DMS79 treated with DMSO at 0.1 percent for 48 hours (cell line): ENCODE measurements around the gene C16orf96.

Source experiments
- DNase-seq: peaks from one replicate; lab custom pipeline; 2025; lab: John Stamatoyannopoulos, UW

C16orf96 gene

GRCh38 chr16:4525634-4526277 is 30.4 kb upstream of the C16orf96 start:
- peak; percentile 27 for DNase-seq

DNA sequence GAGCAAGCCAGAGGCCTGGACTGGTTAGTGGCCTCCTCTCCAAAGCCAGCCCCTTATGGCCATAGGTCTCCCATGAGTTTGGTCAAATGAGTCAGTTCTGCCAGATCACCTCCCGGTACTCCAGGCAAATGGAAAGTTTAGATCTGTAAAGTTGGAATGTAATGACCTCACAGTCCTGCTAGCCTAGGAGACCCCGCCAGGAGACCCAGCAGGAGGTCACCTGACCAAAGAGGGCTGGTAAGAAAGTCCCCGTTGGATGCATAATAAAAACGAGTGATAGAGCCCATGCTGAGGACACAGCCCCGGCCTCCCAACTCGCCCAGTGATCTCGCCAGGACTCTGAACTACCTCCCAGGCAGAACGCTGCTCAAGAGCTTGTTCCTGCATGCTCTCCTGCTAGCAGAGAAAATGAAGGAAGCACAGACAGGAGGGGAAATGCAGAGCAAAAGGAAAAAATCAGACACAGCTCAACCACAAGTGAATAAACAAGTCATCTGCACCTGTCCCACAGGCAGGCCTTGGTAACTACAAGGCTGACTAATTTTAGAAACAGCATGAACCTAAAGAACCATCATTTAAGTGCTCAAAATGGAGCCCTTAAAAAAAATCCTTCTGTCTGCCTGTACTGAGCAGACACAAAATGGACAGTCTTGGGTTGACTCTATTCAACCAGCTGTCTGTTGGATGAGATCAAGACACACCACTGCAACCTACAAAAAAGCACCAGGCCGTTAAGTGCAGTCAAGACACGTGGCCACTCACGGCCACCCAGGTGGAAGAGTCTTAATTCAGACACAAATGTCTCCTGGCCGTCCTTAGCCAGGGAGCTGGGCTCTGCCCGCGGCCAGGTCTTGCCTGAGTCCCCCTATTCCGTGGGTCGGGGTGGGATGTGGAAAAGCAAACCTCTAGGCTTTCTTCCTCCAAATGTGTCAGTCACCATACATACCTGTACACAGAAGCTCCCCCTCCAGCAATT is 26.8 kb upstream of the C16orf96 start:
- DNase-seq, result peak; percentile 57

DNA sequence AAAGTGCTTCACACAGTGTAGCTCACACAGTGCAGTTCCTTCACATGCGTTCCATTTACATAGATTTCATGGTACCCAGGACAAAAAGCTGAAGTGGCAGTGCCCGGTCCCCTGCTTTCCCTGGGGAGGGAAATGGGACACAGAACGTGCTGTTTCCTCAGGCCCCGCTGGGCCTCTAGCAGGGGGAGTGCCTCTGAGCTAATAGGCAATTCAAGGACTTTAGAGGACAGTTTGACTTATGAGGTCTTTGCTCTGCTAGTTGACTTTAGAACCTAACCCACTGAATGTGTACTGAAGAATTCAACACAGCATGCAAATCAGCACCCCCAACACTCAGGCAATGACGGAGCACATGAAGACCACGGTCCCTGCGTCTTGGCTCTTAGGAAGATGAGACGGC is 24.3 kb upstream of the C16orf96 start:
- no peak for DNase-seq

GRCh38 chr16:4532238-4532637 is 23.9 kb upstream of the C16orf96 start:
- DNase-seq, result no peak

- no peak for DNase-seq
These were observed 22.6 kb upstream of the C16orf96 start for GRCh38 chr16:4533490-4533889.

- DNase-seq, result no peak
These were observed 21.9 kb upstream of the C16orf96 start for GRCh38 chr16:4534151-4534790.

DNA sequence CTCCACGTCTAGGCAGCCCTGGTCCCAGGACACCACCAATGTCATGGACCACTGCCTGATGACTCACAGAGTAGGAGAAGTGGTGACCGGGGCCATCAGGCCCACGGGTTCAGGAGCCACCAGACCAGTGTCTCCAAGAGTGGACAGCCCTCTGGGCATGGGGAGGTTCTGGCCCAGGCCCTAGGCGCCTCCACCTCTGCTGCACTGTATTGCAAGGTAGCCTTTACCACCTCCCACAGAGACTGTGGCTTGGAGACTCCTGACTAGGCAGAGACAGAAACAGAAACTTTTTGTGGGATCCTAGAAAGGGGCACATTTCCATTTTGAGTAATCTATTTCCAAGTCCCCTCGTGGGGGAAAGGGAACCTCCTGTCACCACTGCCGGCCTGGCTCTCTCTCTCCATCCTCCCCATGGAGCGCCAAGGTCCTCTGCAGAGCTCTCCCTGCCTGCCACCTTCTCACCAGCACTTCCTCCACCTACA is 20.5 kb upstream of the C16orf96 start:
- DNase-seq, result no peak

DNA sequence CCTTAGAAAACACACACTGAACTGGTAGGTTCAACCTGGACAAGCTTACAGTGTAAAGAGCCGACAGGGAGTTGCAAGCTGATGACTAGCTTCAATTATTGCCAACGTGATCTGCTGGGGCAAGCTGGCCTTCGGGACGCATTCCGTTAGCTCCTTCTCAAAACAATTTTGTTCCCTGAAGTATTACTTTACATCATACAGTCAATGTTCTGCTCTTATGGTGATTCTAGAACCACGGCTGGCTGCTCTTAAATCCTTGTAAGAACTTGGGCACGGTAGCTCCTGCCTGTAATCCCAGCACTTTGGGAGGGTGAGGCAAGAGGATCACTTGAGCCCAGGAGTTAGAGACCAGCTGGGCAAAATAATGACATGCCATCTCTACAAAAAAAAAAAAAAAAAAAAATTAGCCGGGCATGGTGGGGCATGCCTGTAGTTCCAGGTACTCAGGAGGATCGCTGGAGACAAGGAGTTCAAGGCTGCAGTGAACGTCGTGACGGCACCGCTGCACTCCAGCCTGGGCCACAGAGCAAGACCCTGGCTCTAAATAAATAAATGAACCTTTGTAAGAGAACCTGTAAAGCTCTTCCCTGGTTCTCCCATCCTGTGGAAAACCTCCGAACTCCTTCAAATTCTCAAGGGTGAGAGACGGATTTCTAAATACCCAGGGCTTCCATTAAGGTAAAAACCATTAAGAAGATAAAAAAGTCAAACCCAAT is 19.6 kb upstream of the C16orf96 start:
- DNase-seq, result no peak

DNA sequence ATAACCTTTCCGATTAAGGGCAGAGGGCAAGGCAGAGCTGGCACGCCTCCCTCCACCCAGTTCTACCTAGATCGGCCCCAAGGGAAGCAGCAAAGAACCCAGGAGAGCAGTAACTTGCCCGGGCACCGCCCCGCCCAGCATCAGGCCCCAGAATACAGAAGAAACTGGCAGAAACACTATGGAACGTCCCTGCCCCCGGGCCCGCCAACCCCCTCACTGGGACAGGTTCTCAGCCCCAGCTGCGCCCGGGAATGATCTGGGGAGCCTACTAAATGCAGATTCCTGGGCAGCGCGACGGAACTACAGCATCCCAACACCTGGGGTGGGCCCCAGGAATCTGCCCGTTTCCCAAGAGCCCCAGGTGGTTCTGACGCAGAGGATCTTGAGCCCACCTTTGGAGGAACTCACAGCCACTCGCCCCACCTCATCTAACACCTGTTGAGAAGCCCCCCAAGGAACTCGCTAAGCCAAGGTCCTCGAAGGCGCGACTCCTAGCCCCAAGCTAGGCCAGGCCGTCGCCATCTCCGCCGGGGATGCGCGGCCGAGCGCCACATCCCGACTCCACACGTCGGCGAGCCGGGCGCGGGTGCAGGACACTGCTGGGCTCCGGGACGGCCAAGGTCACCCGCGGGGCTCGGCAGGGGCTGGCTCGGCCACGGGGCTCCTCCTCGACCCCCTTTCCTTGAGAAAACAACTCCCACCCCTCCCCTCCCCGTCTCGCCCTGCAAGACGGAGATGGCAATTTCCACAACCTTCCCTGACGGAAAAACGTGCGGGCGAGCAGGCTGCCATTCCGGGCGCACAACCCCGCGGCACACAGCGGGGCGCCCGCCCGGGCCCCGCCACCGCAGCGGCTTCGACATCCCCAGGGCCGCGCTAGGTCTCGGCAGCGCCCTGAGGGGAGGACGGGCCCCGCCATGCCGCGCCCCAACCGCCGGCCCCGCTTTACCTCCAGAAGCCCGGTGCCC is 18.5 kb upstream of the C16orf96 start:
- DNase-seq, result no peak

DNA sequence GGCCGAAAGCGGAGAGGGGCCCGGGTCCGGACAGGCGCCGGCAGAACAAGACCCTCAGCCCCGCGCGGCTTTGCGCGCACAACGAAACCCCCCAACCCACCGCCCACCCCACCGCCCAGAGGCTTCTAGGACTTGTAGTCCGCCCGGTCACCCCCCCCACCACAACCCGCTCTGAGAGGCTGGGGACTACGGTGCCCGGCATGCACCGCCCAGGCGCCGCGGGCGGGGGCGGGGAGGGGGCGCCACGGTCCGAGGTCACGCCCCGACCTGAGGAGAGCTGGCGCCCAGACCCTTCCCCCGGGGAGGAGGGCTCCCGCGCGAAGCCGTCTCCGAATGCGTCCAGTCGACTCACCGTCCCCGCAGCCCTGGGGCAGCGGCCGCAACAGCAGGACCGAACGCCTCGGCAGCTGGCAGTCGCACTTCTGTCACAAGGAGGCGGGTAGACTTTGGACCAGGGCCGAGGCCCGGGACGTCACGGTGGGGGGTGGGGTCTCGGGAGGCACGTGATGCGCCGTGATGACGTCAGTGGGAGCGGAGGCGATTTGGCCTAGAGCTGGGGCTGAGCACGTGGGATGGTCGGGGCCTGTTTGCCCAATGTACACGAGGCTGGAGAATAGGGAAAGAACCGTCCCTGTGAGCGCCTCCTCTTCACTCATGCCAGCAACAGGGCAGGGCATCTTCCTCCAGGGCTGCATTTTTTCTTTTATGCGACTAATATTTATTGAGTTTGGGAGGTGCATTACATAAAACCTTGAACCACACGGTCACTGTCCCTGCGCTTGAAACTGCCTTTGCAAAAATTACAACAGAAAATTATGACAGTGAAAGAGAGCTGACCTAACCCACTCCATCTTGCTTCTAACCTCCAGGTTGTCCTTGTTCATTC is 17.5 kb upstream of the C16orf96 start, which contains the start of gene CDIP1:
Gene CDIP1, minus strand, starts transcription at position 424 of the 886 bp plus-strand sequence. CDS start 24,643 bp downstream, outside the sequence.
- DNase-seq, result peak; percentile 78

DNA sequence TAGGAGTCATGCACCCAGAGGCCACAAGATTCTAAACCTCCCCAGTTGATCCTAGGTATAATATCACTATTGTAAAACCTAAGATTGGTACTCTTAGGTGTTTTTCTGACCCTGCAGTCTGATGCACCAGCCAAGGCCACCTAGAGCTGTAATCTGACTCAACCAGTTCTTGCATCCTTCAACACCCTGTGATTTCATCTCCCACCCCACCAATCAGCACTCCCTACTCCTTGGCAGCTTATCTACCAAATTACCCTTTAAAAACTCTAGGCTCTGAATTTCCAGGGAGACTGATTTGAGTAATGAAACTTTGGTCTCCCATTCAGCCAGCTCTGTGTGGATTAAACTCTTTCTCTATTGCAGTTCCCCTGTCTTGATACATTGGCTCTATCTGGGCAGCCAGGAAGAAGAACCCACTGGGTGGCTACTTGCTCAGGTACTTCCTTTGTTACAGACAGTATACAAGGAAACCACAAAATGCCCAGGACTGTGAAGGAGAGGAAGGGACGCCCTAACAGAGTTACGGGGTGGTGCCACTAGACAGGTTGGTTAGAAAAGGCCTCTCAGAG is 16.3 kb upstream of the C16orf96 start:
- no peak for DNase-seq

- DNase-seq, result no peak
These were observed 11.7 kb upstream of the C16orf96 start for GRCh38 chr16:4544473-4544872.

DNA sequence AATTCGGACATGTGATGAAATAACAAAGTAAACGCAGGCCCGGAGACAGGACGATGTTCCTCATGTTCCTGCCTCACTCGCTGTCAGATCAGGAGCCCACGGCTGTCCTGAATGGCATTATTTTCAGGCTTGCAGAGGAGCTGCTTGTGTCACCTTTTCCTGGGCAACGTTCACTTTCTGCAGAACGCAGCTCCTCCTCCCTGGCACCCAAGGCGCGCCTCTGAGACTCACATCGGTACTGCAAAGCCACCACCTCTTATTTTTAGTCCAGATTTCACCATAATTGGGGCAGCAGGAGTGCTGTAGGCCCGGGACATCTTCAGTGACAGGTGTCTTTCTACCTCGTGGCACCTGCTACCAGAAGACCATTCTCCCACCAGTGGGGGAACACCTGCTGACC is 8.0 kb upstream of the C16orf96 start:
- no peak for DNase-seq

DNA sequence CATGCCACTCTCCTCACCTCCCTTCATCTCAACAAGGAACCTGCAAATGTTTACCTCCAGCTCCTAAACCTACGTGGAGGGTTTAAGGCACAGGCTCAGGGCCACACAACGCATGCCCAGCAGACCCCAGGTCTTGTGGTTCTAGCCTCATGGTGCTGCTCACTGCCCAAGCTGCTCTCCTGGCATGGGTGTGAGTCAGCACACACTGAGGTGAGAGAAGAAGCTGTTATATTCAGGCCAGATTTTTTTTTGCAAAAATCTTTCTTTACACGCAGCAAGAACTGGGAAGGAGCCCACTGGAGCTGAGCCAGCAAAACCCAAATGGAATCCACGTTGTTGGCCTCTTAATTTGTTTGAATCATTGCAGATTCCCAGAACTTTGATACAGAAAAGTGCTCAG is 5.5 kb upstream of the C16orf96 start:
- no peak for DNase-seq

GRCh38 chr16:4552541-4552940 is 3.6 kb upstream of the C16orf96 start:
- no peak for DNase-seq

- DNase-seq, result no peak
These were observed 440 bp downstream of the C16orf96 start for GRCh38 chr16:4556580-4556979.

GRCh38 chr16:4557973-4558372 is 1.8 kb downstream of the C16orf96 start:
- DNase-seq, result no peak

DNA sequence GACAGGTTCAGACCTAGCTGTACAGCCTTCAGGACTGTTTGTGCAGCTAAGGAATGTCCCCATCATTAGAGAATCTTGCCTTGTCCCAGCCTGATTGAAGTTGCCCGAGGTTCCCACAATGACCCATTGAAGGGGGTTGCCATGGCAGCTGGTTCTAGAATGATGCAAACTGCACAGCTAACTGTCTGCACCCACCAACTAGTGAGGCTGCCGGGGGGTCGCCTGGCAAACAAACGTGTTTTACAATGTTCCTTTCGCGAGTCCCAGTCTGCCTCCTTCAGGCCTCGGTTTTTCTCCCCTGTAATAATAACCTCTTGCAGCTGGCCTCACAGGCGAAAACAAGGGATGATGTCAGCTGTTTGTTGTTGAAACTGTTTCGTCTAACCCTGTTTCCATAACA is 5.5 kb downstream of the C16orf96 start:
- DNase-seq, result no peak

DNA sequence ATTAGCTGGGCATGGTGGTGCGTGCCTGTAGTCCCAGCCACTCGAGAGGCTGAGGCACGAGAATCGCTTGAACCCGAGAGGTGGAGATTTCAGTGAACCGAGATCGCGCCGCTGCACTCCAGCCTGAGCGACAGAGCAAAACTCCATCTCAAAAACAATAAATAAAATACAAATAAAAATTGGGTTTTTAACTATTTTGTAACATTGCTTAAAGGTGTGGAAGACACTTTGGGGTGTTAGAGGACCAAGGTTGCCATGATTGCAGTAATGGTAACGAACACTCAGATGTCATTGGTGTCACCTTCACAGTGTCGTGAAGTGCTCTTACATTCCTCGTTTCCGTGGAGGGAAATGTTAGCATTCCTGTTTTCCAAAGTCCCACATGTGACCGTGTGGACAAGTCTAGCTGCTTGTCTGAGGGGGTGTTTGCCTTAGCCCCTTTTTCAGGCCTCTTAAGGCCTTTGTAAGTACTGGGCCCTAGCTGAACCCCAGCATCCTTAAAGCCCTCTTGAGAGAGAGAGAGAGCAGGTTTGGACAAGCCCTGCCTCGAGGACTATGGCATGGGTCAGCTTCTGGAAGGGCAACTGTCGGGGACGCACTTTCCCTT is 8.6 kb downstream of the C16orf96 start:
- no peak for DNase-seq
